Fibroblast of skin of left quadriceps (primary cell): ENCODE data around the gene CHTF18.

Source experiments
- DNase-seq, 2 experiments: peaks; one replicate each; pipeline ENCODE4 v3.0.0-alpha.2; 2013; ENCODE audit warnings: low read depth in 2 of 2

CHTF18 gene

GRCh38 chr16:794091-794822 lies 5.8 kb downstream of the CHTF18 start:
- DNase-seq: no peak

- no peak for DNase-seq
Measured at GRCh38 chr16:794853-795466, 6.5 kb downstream of the CHTF18 start.

DNA sequence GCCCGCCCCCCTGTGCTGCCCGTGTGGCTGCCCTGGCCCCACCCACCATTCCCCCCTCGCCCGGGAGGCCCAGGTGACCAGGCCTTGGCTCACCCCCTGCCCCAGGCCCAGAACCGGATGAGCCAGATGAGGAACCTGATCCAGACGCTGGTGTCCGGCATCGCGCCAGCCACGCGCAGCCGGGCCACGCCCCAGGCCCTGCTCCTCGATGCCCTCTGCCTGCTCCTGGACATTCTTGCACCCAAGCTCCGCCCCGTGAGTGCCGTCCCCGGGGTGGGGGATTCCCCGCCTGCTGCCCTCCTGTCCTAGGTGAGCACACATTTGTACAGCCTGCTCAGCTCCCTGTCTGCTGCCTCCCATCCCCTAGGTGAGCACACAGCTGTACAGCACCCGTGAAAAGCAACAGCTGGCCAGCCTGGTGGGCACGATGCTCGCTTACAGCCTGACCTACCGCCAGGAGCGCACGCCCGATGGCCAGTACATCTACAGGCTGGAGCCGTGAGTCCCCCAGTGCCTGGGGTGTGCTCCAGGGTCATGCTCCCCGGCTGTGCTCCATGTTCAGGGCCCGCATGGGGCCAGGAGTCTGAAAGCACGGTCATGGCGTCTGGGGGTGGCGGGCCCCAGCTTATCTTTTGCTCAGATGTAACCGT lies 7.3 kb downstream of the CHTF18 start:
- DNase-seq: no peak

DNA sequence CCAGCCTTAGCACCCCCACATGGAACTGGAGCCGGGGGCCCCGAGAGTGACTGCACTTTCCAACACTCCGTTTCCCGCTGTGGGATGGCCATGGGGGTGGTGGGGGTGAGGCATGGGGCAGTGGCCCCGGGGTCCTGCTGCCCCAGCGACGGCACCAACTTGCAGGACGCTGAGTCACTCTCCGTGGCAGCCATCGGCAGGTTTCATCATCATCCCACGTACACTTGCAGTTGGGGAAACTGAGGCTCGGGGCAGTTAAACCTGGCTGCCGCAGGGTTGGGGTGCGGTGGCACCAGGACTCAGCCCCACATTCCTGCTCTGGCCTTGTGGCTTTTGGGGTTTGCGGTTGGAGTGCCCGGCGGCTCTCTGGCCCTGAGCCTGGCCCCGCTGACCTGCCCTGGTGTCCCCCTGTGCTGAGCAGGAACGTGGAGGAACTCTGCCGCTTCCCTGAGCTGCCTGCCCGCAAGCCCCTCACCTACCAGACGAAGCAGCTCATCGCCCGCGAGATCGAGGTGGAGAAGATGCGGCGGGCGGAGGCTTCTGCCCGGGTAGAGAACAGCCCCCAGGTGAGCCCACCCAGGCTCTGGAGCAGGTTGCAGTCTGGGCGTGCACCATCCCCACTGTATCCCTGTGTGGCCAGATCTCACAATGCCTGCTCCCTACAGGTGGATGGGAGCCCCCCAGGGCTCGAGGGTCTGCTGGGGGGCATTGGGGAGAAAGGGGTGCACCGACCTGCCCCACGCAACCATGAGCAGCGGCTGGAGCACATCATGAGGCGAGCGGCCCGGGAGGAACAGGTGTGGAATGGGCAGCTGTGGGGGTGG lies 8.1 kb downstream of the CHTF18 start:
- no peak for DNase-seq

- DNase-seq: no peak
Measured at GRCh38 chr16:797120-797420, 8.7 kb downstream of the CHTF18 start.

- DNase-seq: no peak
Measured at GRCh38 chr16:797686-798085, 9.3 kb downstream of the CHTF18 start.

DNA sequence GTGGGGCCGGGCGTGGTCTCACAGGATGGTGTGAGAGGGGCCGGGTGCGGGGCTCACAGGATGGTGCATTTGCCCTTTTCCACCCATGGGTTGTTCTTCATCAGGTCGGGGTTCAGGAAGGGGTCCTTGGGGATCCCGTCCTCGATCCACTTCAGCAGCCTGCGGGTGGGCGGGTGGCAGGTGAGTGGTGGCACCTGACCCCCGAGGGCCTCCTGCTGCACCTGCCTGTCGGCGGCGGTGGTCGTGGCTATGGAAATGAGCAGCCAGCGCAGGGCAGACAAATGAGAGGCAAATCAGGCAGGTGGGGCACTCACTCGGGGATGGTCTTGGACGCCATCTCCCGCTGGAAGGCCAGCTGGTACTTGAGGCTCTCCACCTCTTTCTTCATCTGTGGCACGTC lies 10.2 kb downstream of the CHTF18 start:
- DNase-seq: no peak

DNA sequence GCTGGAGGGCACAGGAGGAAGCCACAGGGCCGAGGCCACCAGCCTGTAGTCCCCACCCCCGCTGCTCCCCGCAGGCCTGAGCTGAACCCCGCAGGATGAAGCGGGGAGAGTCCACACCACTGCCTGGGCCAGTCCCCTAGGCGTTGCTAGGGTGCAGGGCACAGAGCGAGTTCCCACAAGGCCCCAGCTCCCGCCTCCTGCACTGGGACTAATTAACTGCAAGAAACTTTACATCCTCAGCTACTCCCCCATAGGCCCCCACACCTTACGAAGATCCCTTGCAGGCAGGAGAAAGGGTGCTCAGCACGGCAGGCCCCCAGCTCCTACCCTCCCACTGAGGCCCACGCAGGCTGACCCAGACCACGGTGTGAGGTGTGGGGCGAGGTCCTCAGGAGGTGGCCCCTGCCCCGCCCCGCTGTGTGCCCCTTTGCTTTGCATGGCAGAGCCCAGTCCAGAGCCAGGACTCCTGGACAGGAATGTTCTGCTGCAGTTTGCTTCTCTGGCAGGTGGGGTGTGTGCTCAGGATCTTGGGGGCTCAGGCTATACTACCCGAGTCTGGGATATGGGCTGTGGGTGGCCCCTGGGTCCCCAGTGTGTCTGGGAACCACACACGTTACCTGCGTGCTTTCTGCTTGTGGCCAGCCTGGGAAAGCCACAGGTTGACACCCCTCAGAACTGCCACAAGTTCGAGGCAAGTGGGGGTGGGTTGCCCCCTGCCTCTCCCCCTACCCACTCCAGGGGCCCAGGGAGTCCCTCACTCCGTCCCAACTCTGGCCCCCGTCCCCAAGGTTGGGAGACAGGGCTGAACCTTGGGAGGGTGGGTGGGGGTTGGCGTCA lies 10.9 kb downstream of the CHTF18 start:
- no peak for DNase-seq

DNA sequence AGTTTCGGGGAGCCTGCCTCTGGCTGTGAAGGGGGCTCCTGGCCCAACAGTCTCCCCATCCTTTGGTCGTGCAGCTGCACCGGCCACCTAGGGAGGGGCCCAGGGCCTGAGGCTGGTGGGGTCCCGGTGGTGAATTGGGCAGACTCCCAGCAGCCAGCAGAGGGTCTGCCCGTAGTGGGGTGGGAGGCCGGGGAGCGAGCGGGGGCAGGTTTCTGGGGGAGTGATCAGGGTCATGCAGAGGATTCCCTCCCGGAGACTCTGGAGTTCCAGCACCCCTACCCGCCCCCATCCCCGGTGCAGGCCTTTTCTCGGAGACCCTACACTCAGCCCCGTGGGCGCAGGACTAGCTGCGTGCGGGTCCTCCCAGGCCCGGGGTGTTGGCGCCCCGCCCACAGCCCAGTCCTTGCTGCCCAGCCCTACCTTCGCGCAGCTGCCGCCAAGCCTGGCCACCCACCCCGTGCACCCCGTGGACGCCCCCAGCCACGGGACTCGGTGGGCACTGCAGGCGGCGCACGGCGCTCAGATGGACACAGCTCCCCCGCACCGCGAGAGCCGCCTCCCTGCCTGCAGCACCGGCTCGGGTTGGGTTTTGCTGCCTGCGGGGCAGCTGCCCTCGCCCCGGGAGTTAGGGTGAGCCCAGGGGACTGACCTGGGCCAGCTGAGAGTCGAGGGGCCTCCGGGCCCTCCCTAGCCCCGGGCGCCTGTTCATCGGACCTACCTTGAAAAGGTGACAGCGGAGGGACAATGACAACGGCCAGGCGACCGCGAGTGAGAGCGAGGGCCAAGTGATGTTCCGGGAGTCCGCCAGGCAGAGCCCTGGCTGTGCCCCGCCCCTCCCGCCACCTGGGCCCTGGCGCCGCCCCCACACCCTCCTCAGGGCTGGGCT lies 11.8 kb downstream of the CHTF18 start, which contains the start of gene GNG13:
GNG13 (minus strand) TSS at position 787 of the 886 bp plus-strand sequence. CDS start 1,657 bp downstream, outside the sequence.
- no peak for DNase-seq

- DNase-seq: no peak
Measured at GRCh38 chr16:800834-801511, 12.6 kb downstream of the CHTF18 start.

DNA sequence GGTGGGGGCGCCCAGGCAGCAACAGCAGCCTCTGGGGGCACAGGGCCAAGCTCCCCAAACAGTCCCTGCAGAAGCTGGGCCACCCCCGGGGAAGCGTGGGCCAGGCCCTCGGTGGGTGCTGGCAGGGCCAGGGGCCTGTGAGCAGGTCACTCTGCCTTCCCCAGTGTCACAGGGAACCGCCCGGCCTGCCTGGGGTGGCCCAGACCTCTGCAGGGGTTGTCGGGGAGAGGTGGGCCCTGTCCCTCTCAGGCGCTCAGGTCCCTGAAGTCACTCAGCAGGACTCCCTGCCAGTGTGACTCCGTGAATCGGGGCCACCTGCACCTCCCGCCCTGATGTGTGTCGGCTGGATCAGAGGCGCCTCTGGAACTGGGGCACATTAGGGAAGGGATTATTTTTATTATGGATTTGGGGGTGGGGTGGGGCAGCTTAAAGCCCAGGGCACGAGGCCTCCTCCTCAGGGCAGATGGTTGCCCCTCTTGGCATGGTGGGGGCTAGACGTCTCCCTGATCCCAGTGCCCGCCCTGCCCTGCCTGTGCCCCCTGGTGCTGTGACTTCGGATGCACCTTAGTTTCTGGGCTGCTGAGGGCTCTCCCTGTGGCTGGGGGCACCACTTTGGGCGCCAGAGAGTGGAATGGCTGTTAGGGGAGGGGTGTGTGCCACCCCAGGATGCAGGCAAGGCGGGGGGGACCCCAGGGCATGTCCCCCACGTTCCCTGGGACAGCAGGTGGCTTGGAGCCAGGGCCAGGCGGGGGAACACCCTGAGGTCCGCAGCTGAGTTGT lies 13.4 kb downstream of the CHTF18 start:
- no peak for DNase-seq

DNA sequence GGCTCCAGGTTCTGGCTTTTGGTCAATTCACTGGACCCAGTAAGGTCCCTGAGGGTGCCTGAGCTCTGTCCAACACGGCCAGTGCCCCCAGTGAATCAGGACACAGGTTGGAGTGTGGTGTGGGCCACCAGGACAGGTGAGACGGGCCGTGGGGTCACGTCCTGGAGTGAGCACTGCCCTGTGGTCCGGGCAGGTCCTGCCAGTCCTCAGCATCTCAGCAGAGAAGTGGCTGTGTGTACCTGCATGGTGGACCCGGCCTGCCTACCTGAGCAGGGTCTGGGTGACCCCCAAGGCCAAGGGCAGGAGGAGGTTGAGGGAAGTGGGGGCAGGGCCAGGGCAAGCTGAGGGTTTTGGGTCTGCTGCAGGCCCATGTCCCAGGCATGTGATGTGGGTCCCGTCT lies 14.0 kb downstream of the CHTF18 start:
- DNase-seq: no peak

DNA sequence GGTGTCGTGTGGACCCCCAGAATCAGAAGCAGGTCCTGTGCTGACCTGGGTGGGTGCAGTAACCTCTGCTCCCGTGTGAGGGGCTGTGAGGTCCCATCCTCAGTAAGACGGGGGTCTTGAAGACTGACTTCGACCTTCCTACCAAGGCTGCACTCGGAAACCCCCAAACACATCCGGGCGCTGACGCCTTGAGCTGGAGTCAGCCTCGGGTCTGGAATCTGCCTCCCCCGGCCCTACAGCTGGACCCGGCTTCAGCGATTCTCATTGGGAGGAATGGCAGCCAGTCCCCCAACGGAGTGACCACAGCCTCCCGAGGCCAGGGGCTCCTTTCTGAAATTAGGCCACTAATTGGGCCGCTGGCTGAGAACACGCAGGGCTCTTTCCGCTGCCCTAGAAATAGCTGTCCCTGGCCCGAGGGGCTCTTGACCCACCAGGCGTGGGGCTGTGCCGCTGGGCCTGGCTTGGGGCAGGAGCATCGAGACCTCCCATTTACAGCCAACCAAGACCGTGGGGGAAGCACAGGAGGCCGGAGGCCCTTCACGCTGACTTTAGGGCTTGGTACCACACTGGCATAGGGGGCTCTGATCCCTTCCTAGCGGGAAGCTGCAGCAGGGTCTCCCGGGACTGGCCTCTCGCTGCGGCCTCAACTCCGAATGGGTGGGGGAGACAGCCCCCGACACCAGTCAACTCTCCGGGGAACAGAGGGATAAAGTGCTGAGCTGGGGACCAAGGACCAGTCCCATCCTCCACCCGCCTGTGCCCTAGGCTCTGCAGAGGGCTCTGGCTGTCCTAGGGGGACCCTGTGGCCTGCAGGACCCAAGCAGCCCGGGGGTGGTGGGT lies 14.7 kb downstream of the CHTF18 start:
- no peak for DNase-seq

GRCh38 chr16:803754-804080 lies 15.3 kb downstream of the CHTF18 start:
- no peak for DNase-seq

GRCh38 chr16:804193-805048 lies 16.0 kb downstream of the CHTF18 start:
- DNase-seq: no peak

DNA sequence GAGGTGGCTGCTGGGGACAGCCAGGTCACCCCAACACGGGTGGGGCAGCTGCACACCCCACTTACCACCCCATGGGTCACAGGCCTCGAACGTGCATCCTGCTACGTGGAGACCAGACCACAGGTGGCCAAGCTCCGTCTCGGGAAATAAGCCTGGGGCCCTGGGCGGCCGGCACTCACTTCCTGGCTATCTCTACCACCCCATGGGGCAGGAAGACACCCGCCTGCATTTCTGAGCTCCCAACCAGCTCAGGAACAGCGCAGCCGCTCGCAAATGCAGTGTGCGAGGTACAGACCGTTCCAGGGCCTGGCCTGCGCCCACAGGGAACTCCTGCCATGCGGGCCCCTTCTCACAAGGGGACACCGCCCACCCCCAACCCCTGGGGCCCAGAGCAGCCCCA lies 17.1 kb downstream of the CHTF18 start:
- no peak for DNase-seq

GRCh38 chr16:807347-808084 lies 19.1 kb downstream of the CHTF18 start:
- peak; percentile 75 to 76 for DNase-seq
